ENCODE data around the gene RNF125.

RNF125 gene

DNA sequence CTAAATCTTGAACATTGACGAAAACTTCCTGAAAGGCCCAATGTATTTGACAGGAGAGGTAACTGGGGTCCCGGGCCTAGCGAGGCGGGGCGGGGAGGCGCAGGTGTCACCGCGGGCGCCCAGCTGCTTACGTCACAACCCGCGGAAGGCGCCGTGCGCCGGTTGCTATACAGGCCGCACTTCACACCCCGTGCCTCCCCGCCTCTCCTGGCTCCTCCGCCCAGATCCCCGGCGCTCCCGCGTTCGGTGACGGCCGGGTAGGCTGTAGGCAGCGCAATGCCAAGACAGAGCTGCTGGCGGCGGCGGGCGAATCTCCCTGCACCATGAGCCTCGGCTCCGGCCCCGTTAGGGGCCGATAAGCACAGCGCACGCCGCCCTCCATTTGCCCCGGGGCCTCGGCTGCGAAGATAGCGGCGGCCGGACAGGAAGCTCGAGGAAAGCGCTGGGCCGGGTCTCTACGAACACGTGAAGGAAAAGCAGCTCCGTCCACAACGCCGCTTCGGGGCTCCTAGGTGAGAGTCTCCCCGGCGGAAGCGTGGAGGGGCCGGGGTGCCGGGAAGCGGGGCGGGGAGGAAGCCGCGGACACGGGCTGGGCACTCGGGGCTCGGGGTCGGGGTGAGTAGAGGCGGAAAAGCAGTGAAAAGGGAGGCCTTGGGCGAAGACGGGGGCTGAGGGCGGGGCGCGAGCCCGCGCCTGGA lies 73.2 kb downstream of the RNF125 start, which contains the start of gene RNF138:
RNF138 (plus strand) TSS at position 151 of the 698 bp plus-strand sequence. CDS start 903 bp downstream, outside the sequence.
- DNase-seq, result peak; percentile 81

DNA sequence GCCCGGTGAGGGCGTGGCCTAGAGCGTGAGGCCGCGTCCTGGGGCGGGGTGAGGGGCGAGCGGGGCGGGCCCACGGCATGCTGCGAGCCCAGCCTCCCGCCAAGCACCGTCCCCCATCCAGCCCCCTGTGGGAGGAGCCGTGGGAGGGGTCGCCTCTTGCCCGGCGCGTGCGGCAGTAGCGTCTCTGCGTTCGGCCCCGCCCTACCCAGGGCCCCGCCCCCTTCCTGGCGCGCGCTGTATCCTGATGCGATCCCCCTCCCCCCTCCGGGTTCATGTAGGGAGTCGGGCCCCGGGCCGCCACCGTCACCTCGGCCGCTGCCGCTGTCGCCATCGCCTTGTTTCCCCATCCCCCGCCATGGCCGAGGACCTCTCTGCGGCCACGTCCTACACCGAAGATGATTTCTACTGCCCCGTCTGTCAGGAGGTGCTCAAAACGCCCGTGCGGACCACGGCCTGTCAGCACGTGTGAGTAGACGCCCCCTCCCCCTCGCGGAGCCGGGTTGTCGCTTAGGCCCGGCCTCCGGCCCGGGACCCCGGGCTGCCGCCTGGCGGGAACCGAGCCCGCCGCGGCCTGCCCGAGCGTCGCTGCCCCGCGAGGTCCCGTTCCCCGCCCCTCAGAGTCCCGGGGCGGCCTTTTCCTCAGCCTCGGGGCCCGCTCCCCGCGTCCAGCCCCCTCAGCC lies 73.9 kb downstream of the RNF125 start:
- DNase-seq, result peak; percentile 98

DNA sequence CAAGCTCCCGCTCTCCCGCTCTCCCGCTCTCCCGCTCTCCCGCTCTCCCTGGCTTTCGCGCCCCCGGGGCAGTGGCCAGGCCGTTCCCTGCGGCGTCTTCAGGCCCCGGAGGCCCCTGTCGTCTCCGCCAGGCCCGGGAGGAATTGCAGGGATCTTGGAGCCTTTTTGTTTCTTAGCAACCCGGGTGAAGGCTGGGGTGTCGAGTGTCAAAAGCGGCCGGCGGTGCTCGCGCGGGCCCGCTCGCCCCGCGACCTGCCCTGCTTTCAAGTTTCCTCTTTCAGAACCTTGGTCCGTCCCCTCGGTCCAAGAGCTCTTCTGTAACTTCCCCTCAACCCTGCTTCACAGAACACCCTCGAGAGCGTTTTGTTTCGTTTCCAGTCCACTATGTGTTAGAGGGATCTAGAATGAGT lies 74.5 kb downstream of the RNF125 start:
- DNase-seq, result peak; percentile 57

DNA sequence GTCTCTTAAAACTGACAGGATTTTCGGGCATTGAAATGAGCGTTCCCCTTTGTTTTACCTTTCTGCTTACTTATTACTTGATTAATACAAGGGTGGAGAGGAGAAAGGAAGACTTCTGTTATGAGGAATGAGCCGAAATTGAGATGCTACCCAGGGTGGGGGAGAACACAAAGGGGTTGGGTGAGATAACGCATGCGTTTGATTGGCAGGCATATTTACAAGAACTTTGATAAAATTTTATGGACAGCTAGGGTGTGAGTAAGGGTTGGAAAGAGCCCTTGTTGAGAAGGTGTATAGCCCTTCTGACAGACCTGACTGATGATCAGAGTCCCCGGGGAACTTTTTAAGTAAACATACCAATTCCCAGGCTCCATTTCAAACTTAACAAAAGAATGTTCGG lies 74.9 kb downstream of the RNF125 start:
- DNase-seq, result peak; percentile 1

DNA sequence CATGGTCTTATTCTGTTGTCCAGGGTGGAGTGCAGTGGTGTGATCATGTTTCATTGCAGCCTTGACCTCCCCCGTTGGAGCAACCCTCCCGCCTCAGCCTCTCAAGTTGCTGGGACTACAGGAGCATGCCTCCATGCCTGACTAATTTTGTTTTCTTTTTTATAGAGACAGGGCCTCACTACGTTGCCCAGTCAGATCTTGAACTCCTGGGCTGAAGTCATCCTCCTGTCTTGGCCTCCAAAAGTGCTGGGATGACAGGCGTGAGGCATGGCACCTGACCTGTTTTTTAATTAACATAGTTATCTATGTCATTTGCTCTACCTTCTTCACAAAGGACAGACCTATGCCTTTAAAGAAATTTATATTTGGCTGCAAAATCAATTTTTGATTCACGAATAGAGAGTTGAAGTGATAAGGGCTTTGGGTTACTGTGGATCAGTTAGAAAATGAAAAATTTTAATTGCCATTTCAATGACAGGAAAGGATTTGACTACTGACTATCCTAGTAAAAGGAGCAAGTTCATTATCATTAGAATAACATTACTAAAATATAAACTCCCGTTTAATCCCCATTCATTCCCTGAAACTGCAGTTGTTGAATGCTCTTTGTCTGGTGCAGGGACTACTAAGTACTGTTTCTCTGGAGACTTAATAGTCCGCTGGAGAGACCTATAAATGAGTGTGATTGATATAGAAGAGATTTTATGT lies 76.7 kb downstream of the RNF125 start:
- no peak for DNase-seq

DNA sequence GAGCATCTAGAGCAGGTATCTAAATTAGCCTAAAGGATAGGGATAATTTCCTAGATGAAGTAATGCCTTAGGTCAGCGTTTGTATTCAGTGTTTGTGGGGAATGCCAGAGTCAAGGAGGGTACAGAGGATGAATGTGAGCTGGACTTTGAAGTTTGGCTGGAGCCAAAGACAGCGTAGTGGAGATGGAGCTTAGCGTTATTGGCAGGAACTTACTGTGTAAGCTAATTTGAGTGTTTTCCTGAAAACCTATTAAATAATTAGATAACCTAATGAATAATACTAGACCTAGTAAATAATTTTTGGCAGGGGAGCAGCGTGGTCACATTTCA lies 77.2 kb downstream of the RNF125 start:
- no peak for DNase-seq

DNA sequence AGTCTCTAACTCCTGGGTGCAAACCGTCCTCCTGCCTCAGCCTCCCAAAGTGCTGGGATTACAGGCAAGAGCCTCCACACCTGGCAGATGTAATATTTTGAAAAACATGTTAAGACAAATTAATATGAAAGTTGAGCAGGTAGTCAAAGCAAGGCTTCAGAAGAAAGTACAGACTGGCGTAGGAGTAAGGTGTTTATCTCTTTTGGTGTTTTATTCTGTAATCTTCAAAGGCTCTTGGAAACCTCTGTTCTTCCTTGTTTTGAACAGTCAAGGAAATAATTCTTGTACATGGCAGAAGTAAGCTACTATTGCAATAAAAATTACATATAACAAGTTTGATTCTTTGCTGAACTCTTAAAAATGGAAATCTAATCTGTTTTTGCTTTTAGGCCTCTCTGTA lies 78.3 kb downstream of the RNF125 start:
- no peak for DNase-seq

DNA sequence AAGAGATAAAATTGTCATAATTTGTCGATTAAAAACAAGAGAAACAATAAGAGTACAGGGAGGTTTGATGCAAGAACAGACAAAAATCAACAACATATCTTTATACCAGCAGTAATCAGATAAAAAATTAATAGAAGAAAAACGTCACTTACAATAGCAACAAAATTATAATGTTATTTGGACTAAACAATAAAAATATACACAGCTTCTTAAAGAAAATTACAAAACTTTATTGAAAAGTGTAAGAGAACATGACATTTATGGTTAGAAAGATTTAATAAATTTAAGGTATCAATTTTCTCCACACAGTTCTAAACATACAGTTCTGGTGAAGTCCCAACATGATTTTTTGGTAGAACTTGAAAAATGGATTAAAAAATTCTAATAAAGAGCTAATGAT lies 85.9 kb downstream of the RNF125 start:
- DNase-seq, result no peak

DNA sequence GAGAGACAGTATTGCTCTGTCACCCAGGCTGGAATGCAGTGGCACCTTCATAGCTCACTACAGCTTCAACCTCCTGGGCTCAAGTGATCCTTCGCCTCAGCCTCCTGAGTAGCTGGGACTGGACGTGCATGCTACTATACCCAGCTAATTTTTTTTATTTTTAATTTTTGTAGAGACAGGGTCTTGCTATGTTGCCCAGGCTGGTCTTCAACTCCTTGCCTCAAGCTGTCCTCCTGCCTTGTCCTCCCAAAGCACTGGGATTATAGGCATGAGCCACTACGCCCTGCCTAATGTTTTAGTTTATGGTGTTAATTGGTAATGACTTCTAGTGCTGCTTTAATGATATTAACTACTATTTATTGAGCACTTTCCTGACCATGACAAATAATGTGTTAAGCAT lies 91.4 kb downstream of the RNF125 start:
- DNase-seq, result no peak

DNA sequence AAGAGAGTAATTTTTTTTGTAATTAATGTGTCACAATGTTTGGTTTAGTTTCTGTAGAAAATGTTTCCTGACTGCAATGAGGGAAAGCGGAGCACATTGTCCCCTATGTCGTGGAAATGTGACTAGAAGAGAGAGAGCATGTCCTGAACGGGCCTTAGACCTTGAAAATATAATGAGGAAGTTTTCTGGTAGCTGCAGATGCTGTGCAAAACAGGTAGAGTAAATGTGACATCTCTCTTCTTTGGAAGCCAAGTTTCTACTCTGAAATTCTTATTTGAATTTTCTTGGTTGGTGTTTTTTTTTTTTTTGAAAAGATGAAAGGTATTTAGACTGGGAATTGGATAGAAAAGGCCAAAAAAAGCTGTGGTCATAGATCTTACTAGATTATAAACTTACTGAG lies 93.1 kb downstream of the RNF125 start:
- DNase-seq, result no peak

DNA sequence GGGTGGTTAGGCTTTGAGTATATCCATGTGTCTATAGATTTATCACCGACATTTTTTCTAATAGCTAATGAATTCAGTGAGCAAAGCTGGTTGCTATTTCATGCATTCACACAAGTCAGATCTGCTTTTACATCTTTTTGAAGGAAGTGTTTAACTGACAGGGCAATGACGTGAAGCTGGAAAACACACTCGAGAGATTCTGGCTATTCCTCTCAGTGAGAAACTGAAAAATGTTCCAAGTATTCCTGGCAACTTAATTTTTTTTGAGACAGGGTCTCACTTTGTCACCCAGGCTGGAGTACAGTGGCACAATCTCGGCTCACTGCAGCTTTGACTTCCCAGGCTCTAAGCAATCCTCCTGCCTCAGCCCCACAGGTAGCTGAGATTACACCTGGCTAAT lies 94.2 kb downstream of the RNF125 start:
- DNase-seq, result no peak

DNA sequence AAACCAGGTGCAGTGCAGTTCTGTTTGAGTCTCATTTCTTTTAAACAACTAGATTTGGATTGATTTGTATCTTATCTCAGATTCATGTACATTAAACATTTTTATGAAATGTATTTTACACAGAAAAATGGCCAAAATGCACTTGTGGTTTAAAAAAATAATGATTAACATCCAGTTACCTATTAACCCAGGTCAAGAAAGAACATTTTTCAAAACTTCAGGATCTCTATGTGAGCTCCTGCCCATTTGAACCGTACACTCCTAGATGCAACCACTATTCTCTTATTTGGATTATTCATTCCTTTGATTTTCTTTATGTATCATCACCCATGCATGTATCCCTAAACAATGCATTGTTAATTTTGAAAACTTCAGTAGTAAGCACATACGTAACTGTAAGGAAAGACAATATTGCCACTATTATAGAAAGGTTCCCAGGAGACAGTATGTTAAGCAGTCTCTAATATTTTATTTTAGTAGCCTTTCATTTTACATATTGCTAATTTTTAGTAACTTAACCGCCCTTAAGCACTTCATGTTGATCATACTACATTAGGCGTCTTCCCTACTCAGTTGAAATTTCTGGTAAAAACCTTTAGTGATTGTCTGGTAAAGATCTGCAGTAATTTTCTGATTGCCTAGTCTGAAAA lies 95.8 kb downstream of the RNF125 start:
- no peak for DNase-seq

DNA sequence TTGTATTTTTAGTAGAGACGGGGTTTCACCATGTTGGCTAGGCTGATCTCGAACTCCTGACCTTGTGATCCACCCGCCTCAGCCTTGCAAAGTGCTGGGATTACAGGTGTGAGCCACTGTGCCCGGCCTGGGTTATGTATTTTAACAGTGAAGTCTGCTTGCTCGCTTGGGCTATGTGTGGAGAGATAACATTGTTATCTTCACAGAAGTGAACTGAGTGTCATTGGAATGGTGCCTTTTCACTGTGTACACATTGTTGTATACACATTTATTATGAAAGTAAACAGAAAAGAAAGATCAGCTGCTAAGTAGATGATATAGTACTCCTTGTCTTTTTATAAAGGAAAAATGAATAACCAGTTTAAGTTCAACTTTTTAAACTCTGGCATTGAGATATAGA lies 103.4 kb downstream of the RNF125 start:
- no peak for DNase-seq
